NK-92 treated with Interleukin-12 subunit alpha and Interleukin-12 subunit beta, amount 100 ng/mL, for 24 hours (cell line): ENCODE data around the gene BZW2.

ENCODE experiments used
- DNase-seq: peaks from one replicate; lab custom pipeline; 2025; lab: John Stamatoyannopoulos, UW

The BZW2 gene

GRCh38 chr7:16718111-16718656 lies 72.2 kb downstream of the BZW2 start:
- DNase-seq = no peak

- no peak for DNase-seq
Observed at GRCh38 chr7:16719699-16720098, 73.7 kb downstream of the BZW2 start.

- DNase-seq = no peak
Observed at GRCh38 chr7:16721541-16721940, 75.6 kb downstream of the BZW2 start.

GRCh38 chr7:16724344-16724743 lies 78.4 kb downstream of the BZW2 start:
- no peak for DNase-seq

GRCh38 chr7:16726189-16726588 lies 80.2 kb downstream of the BZW2 start:
- DNase-seq = no peak

GRCh38 chr7:16727736-16728135 lies 81.8 kb downstream of the BZW2 start:
- DNase-seq = no peak

- DNase-seq = no peak
Observed at GRCh38 chr7:16728811-16729210, 82.8 kb downstream of the BZW2 start.

- DNase-seq = no peak
Observed at GRCh38 chr7:16729541-16729940, 83.6 kb downstream of the BZW2 start.

GRCh38 chr7:16730937-16731336 lies 85.0 kb downstream of the BZW2 start:
- no peak for DNase-seq

- no peak for DNase-seq
Observed at GRCh38 chr7:16732828-16733227, 86.8 kb downstream of the BZW2 start.

GRCh38 chr7:16734148-16734726 lies 88.3 kb downstream of the BZW2 start:
- DNase-seq = no peak

- DNase-seq = no peak
Observed at GRCh38 chr7:16735020-16735419, 89.0 kb downstream of the BZW2 start.

GRCh38 chr7:16738011-16738688 lies 92.2 kb downstream of the BZW2 start:
- DNase-seq = no peak

- DNase-seq = no peak
Observed at GRCh38 chr7:16739863-16740622, 94.1 kb downstream of the BZW2 start.

GRCh38 chr7:16740623-16740953 lies 94.6 kb downstream of the BZW2 start:
- DNase-seq = no peak

- no peak for DNase-seq
Observed at GRCh38 chr7:16740996-16741395, 95.0 kb downstream of the BZW2 start.

- DNase-seq = no peak
Observed at GRCh38 chr7:16741676-16742075, 95.7 kb downstream of the BZW2 start.

GRCh38 chr7:16742547-16742946 lies 96.6 kb downstream of the BZW2 start:
- no peak for DNase-seq

- DNase-seq = no peak
Observed at GRCh38 chr7:16743236-16743635, 97.3 kb downstream of the BZW2 start.

GRCh38 chr7:16744518-16745250 lies 98.7 kb downstream of the BZW2 start:
- no peak for DNase-seq

GRCh38 chr7:16745645-16746044 lies 99.7 kb downstream of the BZW2 start:
- no peak for DNase-seq

- no peak for DNase-seq
Observed at GRCh38 chr7:16747102-16747501, 101.1 kb downstream of the BZW2 start.
